ENCODE results near the gene DNAAF2.

The DNAAF2 gene

DNA sequence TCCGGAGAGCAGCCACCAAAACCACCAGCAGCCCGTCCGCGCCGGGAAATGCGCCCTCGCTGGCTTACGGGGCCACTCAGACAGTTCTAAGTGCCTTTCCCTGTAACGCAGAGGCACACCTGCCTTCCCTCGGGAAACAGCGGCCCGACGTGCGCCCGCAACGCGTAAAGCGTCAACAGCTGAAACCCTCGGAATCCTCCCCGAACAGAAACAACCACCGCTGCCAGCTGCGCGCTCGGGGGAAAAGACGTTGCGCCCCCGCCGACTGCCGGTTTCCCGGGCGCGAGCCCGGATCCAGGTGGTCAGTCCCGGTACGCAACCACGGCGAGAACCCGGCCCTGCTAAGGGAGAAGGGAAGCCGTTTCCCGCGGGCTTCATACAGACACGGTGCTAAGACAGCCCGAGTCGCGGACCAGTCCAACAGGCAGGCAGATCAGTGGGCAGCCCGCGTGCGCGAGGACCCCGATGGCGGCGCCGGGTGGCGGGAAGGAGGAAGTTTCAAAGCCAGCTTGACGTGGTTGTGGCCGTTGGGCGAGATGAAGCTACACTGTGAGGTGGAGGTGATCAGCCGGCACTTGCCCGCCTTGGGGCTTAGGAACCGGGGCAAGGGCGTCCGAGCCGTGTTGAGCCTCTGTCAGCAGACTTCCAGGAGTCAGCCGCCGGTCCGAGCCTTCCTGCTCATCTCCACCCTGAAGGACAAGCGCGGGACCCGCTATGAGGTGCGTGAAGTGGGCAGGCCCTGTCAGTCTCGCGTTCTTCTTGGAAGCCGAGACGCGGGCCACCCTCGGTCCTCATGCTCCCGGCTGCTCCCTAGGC lies 36.4 kb downstream of the DNAAF2 start, which contains the start of gene LRR1:
LRR1 (plus strand) TSS at position 456 of the 816 bp plus-strand sequence; CDS start at position 537, 81 bp downstream.
- peak; percentile 63 to 92 for DNase-seq (ENCODE audit: low read depth in 1 of 2, low spot score in 1 of 2)
- TF ChIP-seq GABPA (IDR thresholded peaks at IDR 0.05; ENCODE audit: low read depth) (no peak; the same call in 1 of the 2 replicates), POLR2AphosphoS5 (IDR thresholded peaks at IDR 0.05; ENCODE audit: low read depth) (peak; percentile 95), SPI1 (IDR thresholded peaks at IDR 0.05; ENCODE audit: borderline replicate concordance, low read depth) (no peak)
- TF ChIP-seq, protein P1, sequence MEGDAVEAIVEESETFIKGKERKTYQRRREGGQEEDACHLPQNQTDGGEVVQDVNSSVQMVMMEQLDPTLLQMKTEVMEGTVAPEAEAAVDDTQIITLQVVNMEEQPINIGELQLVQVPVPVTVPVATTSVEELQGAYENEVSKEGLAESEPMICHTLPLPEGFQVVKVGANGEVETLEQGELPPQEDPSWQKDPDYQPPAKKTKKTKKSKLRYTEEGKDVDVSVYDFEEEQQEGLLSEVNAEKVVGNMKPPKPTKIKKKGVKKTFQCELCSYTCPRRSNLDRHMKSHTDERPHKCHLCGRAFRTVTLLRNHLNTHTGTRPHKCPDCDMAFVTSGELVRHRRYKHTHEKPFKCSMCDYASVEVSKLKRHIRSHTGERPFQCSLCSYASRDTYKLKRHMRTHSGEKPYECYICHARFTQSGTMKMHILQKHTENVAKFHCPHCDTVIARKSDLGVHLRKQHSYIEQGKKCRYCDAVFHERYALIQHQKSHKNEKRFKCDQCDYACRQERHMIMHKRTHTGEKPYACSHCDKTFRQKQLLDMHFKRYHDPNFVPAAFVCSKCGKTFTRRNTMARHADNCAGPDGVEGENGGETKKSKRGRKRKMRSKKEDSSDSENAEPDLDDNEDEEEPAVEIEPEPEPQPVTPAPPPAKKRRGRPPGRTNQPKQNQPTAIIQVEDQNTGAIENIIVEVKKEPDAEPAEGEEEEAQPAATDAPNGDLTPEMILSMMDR (IDR thresholded peaks at IDR 0.05; ENCODE audit: insufficient read depth, low read length) = no peak
- TF ChIP-seq, protein P2, sequence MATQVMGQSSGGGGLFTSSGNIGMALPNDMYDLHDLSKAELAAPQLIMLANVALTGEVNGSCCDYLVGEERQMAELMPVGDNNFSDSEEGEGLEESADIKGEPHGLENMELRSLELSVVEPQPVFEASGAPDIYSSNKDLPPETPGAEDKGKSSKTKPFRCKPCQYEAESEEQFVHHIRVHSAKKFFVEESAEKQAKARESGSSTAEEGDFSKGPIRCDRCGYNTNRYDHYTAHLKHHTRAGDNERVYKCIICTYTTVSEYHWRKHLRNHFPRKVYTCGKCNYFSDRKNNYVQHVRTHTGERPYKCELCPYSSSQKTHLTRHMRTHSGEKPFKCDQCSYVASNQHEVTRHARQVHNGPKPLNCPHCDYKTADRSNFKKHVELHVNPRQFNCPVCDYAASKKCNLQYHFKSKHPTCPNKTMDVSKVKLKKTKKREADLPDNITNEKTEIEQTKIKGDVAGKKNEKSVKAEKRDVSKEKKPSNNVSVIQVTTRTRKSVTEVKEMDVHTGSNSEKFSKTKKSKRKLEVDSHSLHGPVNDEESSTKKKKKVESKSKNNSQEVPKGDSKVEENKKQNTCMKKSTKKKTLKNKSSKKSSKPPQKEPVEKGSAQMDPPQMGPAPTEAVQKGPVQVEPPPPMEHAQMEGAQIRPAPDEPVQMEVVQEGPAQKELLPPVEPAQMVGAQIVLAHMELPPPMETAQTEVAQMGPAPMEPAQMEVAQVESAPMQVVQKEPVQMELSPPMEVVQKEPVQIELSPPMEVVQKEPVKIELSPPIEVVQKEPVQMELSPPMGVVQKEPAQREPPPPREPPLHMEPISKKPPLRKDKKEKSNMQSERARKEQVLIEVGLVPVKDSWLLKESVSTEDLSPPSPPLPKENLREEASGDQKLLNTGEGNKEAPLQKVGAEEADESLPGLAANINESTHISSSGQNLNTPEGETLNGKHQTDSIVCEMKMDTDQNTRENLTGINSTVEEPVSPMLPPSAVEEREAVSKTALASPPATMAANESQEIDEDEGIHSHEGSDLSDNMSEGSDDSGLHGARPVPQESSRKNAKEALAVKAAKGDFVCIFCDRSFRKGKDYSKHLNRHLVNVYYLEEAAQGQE (IDR thresholded peaks at IDR 0.05; ENCODE audit: insufficient replicate concordance, low read depth) = peak; percentile 68
- Histone ChIP-seq H3K4me3 (replicated peaks; ENCODE audit: insufficient read depth, low read length) (peak within 1 kb of the TSS; percentile 79), H3K27me3 (ENCODE audit: insufficient read depth, poor library complexity, severe bottlenecking) (no peaks in the 10 kb centered on the region), H3K27ac (replicated peaks) (peak within 1 kb of the TSS; percentile 98)

DNA sequence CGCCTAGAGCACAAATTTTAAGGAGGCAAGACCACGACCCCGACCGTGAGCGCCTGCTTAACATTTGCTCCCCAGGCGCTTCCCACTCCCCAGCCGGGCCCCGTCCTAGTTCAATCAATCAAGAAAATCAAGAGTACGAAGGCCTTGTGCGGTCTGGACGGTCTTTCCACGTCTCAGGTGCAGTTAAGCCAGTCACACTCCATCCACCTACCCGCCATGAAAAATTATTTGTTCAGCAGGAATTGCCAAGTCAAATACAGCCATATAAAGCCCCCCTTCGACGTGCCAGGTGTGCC lies 36.9 kb downstream of the DNAAF2 start:
- H3K27ac ChIP-seq (replicated peaks) = peak overlapping the region; percentile 98
- no peak for TF ChIP-seq SPI1 (IDR thresholded peaks at IDR 0.05; ENCODE audit: borderline replicate concordance, low read depth)
- TF ChIP-seq, protein P2 (IDR thresholded peaks at IDR 0.05; ENCODE audit: insufficient replicate concordance, low read depth) = no peak
- TF ChIP-seq, protein P1 (IDR thresholded peaks at IDR 0.05; ENCODE audit: insufficient read depth, low read length) = no peak
- no peak for TF ChIP-seq GABPA (IDR thresholded peaks at IDR 0.05; ENCODE audit: low read depth)
- no peak for TF ChIP-seq POLR2AphosphoS5 (IDR thresholded peaks at IDR 0.05; ENCODE audit: low read depth)
- peak overlapping the region; percentile 79 for H3K4me3 ChIP-seq (replicated peaks; ENCODE audit: insufficient read depth, low read length)
- DNase-seq (ENCODE audit: low read depth in 1 of 2, low spot score in 1 of 2) = no peak
- H3K27me3 ChIP-seq (ENCODE audit: insufficient read depth, poor library complexity, severe bottlenecking) = no peaks in the 10 kb centered on the region

- H3K27me3 ChIP-seq (ENCODE audit: insufficient read depth, poor library complexity, severe bottlenecking) = no peaks in the 10 kb centered on the region
- DNase-seq (ENCODE audit: low read depth in 1 of 2, low spot score in 1 of 2) = no peak
- H3K27ac ChIP-seq (replicated peaks) = no peak overlapping the region
- H3K4me3 ChIP-seq (replicated peaks; ENCODE audit: insufficient read depth, low read length) = no peak overlapping the region
- TF ChIP-seq POLR2AphosphoS5 (IDR thresholded peaks at IDR 0.05; ENCODE audit: low read depth) = no peak
- TF ChIP-seq GABPA (IDR thresholded peaks at IDR 0.05; ENCODE audit: low read depth) = no peak
- TF ChIP-seq, protein P1 (IDR thresholded peaks at IDR 0.05; ENCODE audit: insufficient read depth, low read length) = no peak
- TF ChIP-seq, protein P2 (IDR thresholded peaks at IDR 0.05; ENCODE audit: insufficient replicate concordance, low read depth) = no peak
- no peak for TF ChIP-seq SPI1 (IDR thresholded peaks at IDR 0.05; ENCODE audit: borderline replicate concordance, low read depth)
These were observed 40.5 kb downstream of the DNAAF2 start for GRCh38 chr14:49594347-49595091.

Measured in HL-60 (cell line).